IMR-90 (cell line): Measurements from ENCODE around the gene CRABP1. TPM values are rescaled to one million over a fixed set of nuclear protein-coding genes. Genes with fewer than 3 reads are reported as not detected.

ENCODE experiments used
- ATAC-seq: fragments of 200-7000 bp; cut with Tn5 transposase; 2 replicates; pipeline ENCODE4 v1.9.1; 2020; ENCODE audit warnings: low read depth, mild to moderate bottlenecking, moderate library complexity
- BruUV-seq: library from RNA; stranded (reverse); fragments of 400-500 nt; replicated peaks from 2 replicates; lab custom pipeline; 2021; lab: Mats Ljungman, UMichigan
- CTCF ChIA-PET: fragments of 300-600 bp; formaldehyde crosslinking; extraction: SDS; loops from one replicate; lab custom pipeline; 2021; ENCODE audit warnings: antibody characterized with exemption; lab: Yijun Ruan, JAX
- POLR2A ChIA-PET: fragments of 300-600 bp; sonication (Branson Sonifier 250); formaldehyde crosslinking; loops from one replicate; lab custom pipeline; 2022; ENCODE audit warnings: antibody characterized with exemption; ENCODE audit not compliant: unreplicated experiment; lab: Charles Lee
- DNase-seq: peaks from one replicate; pipeline ENCODE4 v3.0.0; 2013
- H2AFZ ChIP-seq: replicated peaks from 2 replicates; pipeline ENCODE3; 2013; ENCODE audit warnings: low read length, mild to moderate bottlenecking; ENCODE audit not compliant: poor library complexity
- H2AK5ac ChIP-seq: 2 replicates; pipeline ENCODE4 v1.6.1; 2013; ENCODE audit warnings: low read depth, low read length, inconsistent platforms
- H2AK9ac ChIP-seq: replicated peaks from 2 replicates; pipeline ENCODE3; 2013; ENCODE audit warnings: mild to moderate bottlenecking, low read depth, low read length, moderate library complexity; ENCODE audit not compliant: poor library complexity
- H2BK120ac ChIP-seq: 2 replicates; pipeline ENCODE4 v1.6.1; 2013; ENCODE audit warnings: low read depth, low read length, inconsistent platforms
- H2BK15ac ChIP-seq: 3 replicates; pipeline ENCODE4 v1.6.1; 2013; ENCODE audit warnings: low read depth, low read length, inconsistent platforms
- H2BK20ac ChIP-seq: 2 replicates; pipeline ENCODE4 v1.6.1; 2013; ENCODE audit warnings: low read depth, mild to moderate bottlenecking, inconsistent platforms, low read length, moderate library complexity
- H2BK5ac ChIP-seq: 2 replicates; pipeline ENCODE4 v1.6.1; 2013; ENCODE audit warnings: mild to moderate bottlenecking, low read depth, low read length, inconsistent platforms; ENCODE audit not compliant: poor library complexity, severe bottlenecking
- H3K14ac ChIP-seq: replicated peaks from 2 replicates; pipeline ENCODE4 v1.6.1; 2013; ENCODE audit warnings: low read depth, low read length, inconsistent platforms
- H3K18ac ChIP-seq: 2 replicates; pipeline ENCODE4 v1.6.1; 2013; ENCODE audit warnings: low read depth, low read length, control low read depth
- H3K23ac ChIP-seq: 2 replicates; pipeline ENCODE4 v1.6.1; 2013; ENCODE audit warnings: low read depth, low read length, inconsistent platforms
- H3K27ac ChIP-seq: 2 replicates; pipeline ENCODE4 v1.5.1; 2013; ENCODE audit warnings: mild to moderate bottlenecking, control low read depth, low read length; ENCODE audit not compliant: insufficient read depth
- H3K27me3 ChIP-seq: 2 replicates; pipeline ENCODE4 v1.6.1; 2013; ENCODE audit warnings: low read length; ENCODE audit not compliant: control insufficient read depth, insufficient read depth
- H3K36me3 ChIP-seq: 2 replicates; pipeline ENCODE4 v1.6.1; 2013; ENCODE audit warnings: low read length, mixed read lengths; ENCODE audit not compliant: control insufficient read depth, insufficient read depth
- H3K4ac ChIP-seq: 2 replicates; pipeline ENCODE4 v1.6.1; 2013; ENCODE audit warnings: low read depth, low read length, inconsistent platforms
- H3K4me1 ChIP-seq: 2 replicates; pipeline ENCODE4 v1.6.1; 2013; ENCODE audit warnings: low read length, mixed read lengths; ENCODE audit not compliant: control insufficient read depth, insufficient read depth
- H3K4me2 ChIP-seq: 2 replicates; pipeline ENCODE4 v1.6.1; 2013; ENCODE audit warnings: low read depth, mild to moderate bottlenecking, control low read depth, low read length, moderate library complexity
- H3K4me3 ChIP-seq: 2 replicates; pipeline ENCODE4 v1.5.1; 2013; ENCODE audit warnings: low read depth, mild to moderate bottlenecking, control low read depth, low read length, moderate library complexity; ENCODE audit not compliant: insufficient read depth
- H3K56ac ChIP-seq: 2 replicates; pipeline ENCODE4 v1.6.1; 2013; ENCODE audit warnings: low read length, inconsistent platforms; ENCODE audit not compliant: insufficient read depth; ENCODE audit errors: extremely low read depth
- H3K79me1 ChIP-seq, 2 experiments: 2 replicates each; pipeline ENCODE4 v1.6.1; 2013; ENCODE audit warnings: low read length in 2 of 2, inconsistent platforms in 1 of 2, low read depth in 1 of 2
- H3K9ac ChIP-seq: 2 replicates; pipeline ENCODE4 v1.6.1; 2013; ENCODE audit warnings: low read depth, low read length, control low read depth
- H3K9me1 ChIP-seq: 2 replicates; pipeline ENCODE4 v1.6.1; 2013; ENCODE audit warnings: low read length, inconsistent platforms; ENCODE audit not compliant: insufficient read depth
- H3K9me3 ChIP-seq: 2 replicates; pipeline ENCODE4 v1.6.1; 2013; ENCODE audit warnings: low read length; ENCODE audit not compliant: control insufficient read depth, insufficient read depth
- H4K20me1 ChIP-seq: 2 replicates; pipeline ENCODE4 v1.6.1; 2013; ENCODE audit warnings: low read length, inconsistent platforms; ENCODE audit not compliant: insufficient read depth
- H4K5ac ChIP-seq: 2 replicates; pipeline ENCODE4 v1.6.1; 2013; ENCODE audit warnings: mild to moderate bottlenecking, low read depth, low read length, control low read depth
- H4K8ac ChIP-seq, 2 experiments: 2 replicates each; pipeline ENCODE4 v1.6.1; 2013; ENCODE audit warnings: low read depth in 2 of 2, low read length in 2 of 2, control low read depth in 1 of 2, inconsistent platforms in 1 of 2
- H4K91ac ChIP-seq: 2 replicates; pipeline ENCODE4 v1.6.1; 2013; ENCODE audit warnings: low read depth, low read length, inconsistent platforms; ENCODE audit not compliant: insufficient read depth
- BHLHE40 ChIP-seq: fragments of 150-350 bp; IDR thresholded peaks from 2 replicates; pipeline ENCODE4 v1.6.1; 2016; ENCODE audit warnings: mild to moderate bottlenecking, low read depth, low read length
- CEBPB ChIP-seq: IDR thresholded peaks from 2 replicates; pipeline ENCODE4 v1.6.1; 2012; ENCODE audit warnings: low read depth, low read length, improper control_type of control experiment
- FOS ChIP-seq: fragments of 150-350 bp; IDR thresholded peaks from 2 replicates; pipeline ENCODE4 v1.6.1; 2016; ENCODE audit warnings: low read depth, low read length
- MAFK ChIP-seq: IDR thresholded peaks from 2 replicates; pipeline ENCODE4 v1.6.1; 2012; ENCODE audit warnings: low read depth, low read length, improper control_type of control experiment
- MAZ ChIP-seq: IDR thresholded peaks from 2 replicates; pipeline ENCODE4 v1.6.1; 2012; ENCODE audit warnings: low read depth, mild to moderate bottlenecking, low read length, improper control_type of control experiment, moderate library complexity, borderline replicate concordance
- MXI1 ChIP-seq: IDR thresholded peaks from 2 replicates; pipeline ENCODE4 v1.6.1; 2012; ENCODE audit warnings: low read depth, mild to moderate bottlenecking, low read length, moderate library complexity, borderline replicate concordance
- NFE2L2 ChIP-seq: fragments of 150-350 bp; IDR thresholded peaks from 2 replicates; pipeline ENCODE4 v1.6.1; 2016; ENCODE audit warnings: low read depth, mild to moderate bottlenecking, low read length
- POLR2A ChIP-seq: IDR thresholded peaks from 2 replicates; pipeline ENCODE4 v1.6.1; 2012; ENCODE audit warnings: mild to moderate bottlenecking, low read depth, low read length
- RAD21 ChIP-seq: IDR thresholded peaks from 2 replicates; pipeline ENCODE4 v1.6.1; 2012; ENCODE audit warnings: low read length, improper control_type of control experiment
- RCOR1 ChIP-seq: IDR thresholded peaks from 2 replicates; pipeline ENCODE4 v1.6.1; 2012; ENCODE audit warnings: mild to moderate bottlenecking, low read length, improper control_type of control experiment; ENCODE audit not compliant: insufficient replicate concordance
- SMC3 ChIP-seq: fragments of 150-350 bp; IDR thresholded peaks from 2 replicates; pipeline ENCODE4 v1.6.1; 2016; ENCODE audit warnings: low read depth, mild to moderate bottlenecking, antibody characterized with exemption, low read length, moderate library complexity
- WGBS, 2 experiments: methylation state at CpG; one replicate each; pipeline versions ENCODE4 v1.1.5 to v1.1.7; 2013; ENCODE audit warnings: missing lambda C conversion rate in 2 of 2; ENCODE audit not compliant: insufficient read length in 1 of 2; ENCODE audit errors: extremely low coverage in 2 of 2; 5-methylcytosine and 5-hydroxymethylcytosine counted together
- dilution Hi-C: fragments of 300-500 bp; cut with HindIII; formaldehyde crosslinking; loops from one replicate; pipeline ENCODE4 v1.14.3; 2018; ENCODE audit warnings: low sequenced_read_pairs; ENCODE audit not compliant: unreplicated experiment
- in situ Hi-C: fragments of 300-500 bp; cut with MboI; formaldehyde crosslinking; loops from 3 replicates; pipeline ENCODE4 v1.14.3; 2019; ENCODE audit warnings: low sequenced_read_pairs, inconsistent platforms, mixed read lengths
- intact Hi-C: fragments of 100-400 bp; cut with micrococcal nuclease; formaldehyde crosslinking; loops from 2 replicates; pipeline ENCODE4 v1.10.0; 2022
- polyA plus RNA-seq, 3 experiments: library from polyadenylated mRNA; depleted of rRNA; stranded (reverse); fragments of >200 nt; gene quantifications; 2 replicates each; pipeline ENCODE4 v1.2.3, GENCODE V29; 2012; ENCODE audit warnings: low replicate concordance in 1 of 3
- total RNA-seq: library from RNA; depleted of rRNA; stranded (reverse); fragments of >200 nt; gene quantifications from 2 replicates; pipeline ENCODE4 v1.2.3, GENCODE V29; 2012
- TF ChIP-seq, protein P1 (sequence below): fragments of 150-350 bp; IDR thresholded peaks from 2 replicates; pipeline ENCODE4 v1.6.1; 2016; ENCODE audit warnings: low read depth, mild to moderate bottlenecking, low read length, moderate library complexity, borderline replicate concordance
- TF ChIP-seq, protein P2 (sequence below): conservative IDR thresholded peaks from 2 replicates; pipeline ENCODE4 v1.5.1; 2012; ENCODE audit warnings: mild to moderate bottlenecking, low read depth, low read length, improper control_type of control experiment
- TF ChIP-seq, protein P3 (sequence below): fragments of 150-350 bp; IDR thresholded peaks from 2 replicates; pipeline ENCODE4 v1.6.1; 2017; ENCODE audit warnings: mild to moderate bottlenecking, antibody characterized with exemption, low read length, low read depth

The CRABP1 gene
- total and polyA plus RNA-seq, 2 of the 4 experiments (the other 2 are of a cell fraction), result not detected

DNA sequence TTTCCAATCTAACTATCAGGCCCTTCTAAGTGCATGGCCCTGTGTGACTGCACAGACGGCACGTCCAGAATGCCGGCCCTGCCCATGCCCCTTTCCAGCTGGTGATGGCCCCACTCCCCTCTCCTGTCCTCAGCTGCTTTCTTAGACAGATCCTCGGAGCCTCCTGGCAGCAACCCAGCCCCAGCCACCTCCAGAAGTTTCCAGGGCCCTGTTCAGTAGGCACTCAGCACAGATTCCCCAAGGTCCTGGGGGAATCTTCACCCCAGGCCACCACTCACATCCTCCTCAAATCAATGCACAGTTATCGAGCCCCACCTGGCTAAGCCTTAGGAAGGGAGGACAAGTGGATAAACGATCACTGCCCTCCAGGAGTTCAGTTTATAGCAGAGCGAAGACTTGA lies 1.4 kb upstream of the CRABP1 start:
- no peak overlapping the region for H3K56ac ChIP-seq
- no peak overlapping the region for H3K9ac ChIP-seq
- TF ChIP-seq, protein P1, sequence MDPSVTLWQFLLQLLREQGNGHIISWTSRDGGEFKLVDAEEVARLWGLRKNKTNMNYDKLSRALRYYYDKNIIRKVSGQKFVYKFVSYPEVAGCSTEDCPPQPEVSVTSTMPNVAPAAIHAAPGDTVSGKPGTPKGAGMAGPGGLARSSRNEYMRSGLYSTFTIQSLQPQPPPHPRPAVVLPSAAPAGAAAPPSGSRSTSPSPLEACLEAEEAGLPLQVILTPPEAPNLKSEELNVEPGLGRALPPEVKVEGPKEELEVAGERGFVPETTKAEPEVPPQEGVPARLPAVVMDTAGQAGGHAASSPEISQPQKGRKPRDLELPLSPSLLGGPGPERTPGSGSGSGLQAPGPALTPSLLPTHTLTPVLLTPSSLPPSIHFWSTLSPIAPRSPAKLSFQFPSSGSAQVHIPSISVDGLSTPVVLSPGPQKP, result no peak
- TF ChIP-seq FOS (no peak), RAD21 (no peak), RCOR1 (no peak), BHLHE40 (no peak), POLR2A (no peak), SMC3 (no peak), MAFK (no peak), MAZ (no peak), CEBPB (no peak), NFE2L2 (no peak), MXI1 (no peak)
- TF ChIP-seq, protein P2, sequence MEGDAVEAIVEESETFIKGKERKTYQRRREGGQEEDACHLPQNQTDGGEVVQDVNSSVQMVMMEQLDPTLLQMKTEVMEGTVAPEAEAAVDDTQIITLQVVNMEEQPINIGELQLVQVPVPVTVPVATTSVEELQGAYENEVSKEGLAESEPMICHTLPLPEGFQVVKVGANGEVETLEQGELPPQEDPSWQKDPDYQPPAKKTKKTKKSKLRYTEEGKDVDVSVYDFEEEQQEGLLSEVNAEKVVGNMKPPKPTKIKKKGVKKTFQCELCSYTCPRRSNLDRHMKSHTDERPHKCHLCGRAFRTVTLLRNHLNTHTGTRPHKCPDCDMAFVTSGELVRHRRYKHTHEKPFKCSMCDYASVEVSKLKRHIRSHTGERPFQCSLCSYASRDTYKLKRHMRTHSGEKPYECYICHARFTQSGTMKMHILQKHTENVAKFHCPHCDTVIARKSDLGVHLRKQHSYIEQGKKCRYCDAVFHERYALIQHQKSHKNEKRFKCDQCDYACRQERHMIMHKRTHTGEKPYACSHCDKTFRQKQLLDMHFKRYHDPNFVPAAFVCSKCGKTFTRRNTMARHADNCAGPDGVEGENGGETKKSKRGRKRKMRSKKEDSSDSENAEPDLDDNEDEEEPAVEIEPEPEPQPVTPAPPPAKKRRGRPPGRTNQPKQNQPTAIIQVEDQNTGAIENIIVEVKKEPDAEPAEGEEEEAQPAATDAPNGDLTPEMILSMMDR, result no peak
- TF ChIP-seq, protein P3, sequence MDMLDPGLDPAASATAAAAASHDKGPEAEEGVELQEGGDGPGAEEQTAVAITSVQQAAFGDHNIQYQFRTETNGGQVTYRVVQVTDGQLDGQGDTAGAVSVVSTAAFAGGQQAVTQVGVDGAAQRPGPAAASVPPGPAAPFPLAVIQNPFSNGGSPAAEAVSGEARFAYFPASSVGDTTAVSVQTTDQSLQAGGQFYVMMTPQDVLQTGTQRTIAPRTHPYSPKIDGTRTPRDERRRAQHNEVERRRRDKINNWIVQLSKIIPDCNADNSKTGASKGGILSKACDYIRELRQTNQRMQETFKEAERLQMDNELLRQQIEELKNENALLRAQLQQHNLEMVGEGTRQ, result no peak
- H4K91ac ChIP-seq, result no peak overlapping the region
- peaks cover 71% of the 10 kb centered on the region for H3K27me3 ChIP-seq
- H3K9me3 ChIP-seq, result no peaks in the 10 kb centered on the region
- H4K8ac ChIP-seq, result no peak overlapping the region
- no peak overlapping the region for H3K18ac ChIP-seq
- peaks cover 1% of the 10 kb centered on the region; the same call in 1 of the 2 replicates for H3K4me1 ChIP-seq
- H2BK20ac ChIP-seq, result no peak overlapping the region
- H3K79me1 ChIP-seq, result no peaks in the 10 kb centered on the region
- no peak overlapping the region for H2BK5ac ChIP-seq
- H3K4me3 ChIP-seq, result no peak overlapping the region
- no peak overlapping the region for H2AK9ac ChIP-seq
- no peak overlapping the region for H3K14ac ChIP-seq
- POLR2A ChIA-PET, result no interaction called here
- intact Hi-C loops (no loop called here), dilution Hi-C loops (no loop called here), in situ Hi-C loops (no loop called here)
- no peaks in the 10 kb centered on the region for H3K36me3 ChIP-seq
- ATAC-seq, result no peak
- WGBS, 2 experiments, result 40% methylated on average over 4 of the region's 7 CpGs; no CpG with 5 or more reads in 1 of the 2 experiments
- no peak overlapping the region for H2AFZ ChIP-seq
- H4K5ac ChIP-seq, result no peak overlapping the region
- no peak overlapping the region for H2AK5ac ChIP-seq
- H3K4me2 ChIP-seq, result no peak overlapping the region
- H2BK120ac ChIP-seq, result no peak overlapping the region
- no peak for DNase-seq
- H3K27ac ChIP-seq, result no peak overlapping the region
- H3K4ac ChIP-seq, result no peak overlapping the region
- H4K20me1 ChIP-seq, result no peaks in the 10 kb centered on the region
- H3K23ac ChIP-seq, result no peak overlapping the region
- H3K9me1 ChIP-seq, result no peaks in the 10 kb centered on the region
- CTCF ChIA-PET, result no interaction called here
- no peak overlapping the region for H2BK15ac ChIP-seq
- no TSS peak for BruUV-seq
